ENCODE data around the gene TRIL. TPM values are rescaled to one million over a fixed set of nuclear protein-coding genes. Genes with fewer than 3 reads are reported as not detected.

Gene TRIL
- 0.30 and 0.32 TPM in 2 replicates for total RNA-seq

GRCh38 chr7:28958235-28958979 is at the start of gene TRIL:
Gene TRIL, minus strand, starts transcription at chr7:28958330. Its CDS starts 284 bp downstream, at chr7:28958046.

Other genes starting within 250 kb of the TRIL start
- not detected in 2 replicates for gene CPVL, start 188.2 kb upstream of the TRIL start, total RNA-seq
- under 0.01 TPM in 1 of 2 replicates, not detected in the other for gene CHN2, start 236.4 kb upstream of the TRIL start, total RNA-seq